Measurements from ENCODE around the gene TBX19.

The TBX19 gene

GRCh38 chr1:168360151-168361021 lies 79.7 kb downstream of the TBX19 start:
- DNase-seq (ENCODE audit: low spot score): no peak

GRCh38 chr1:168361252-168361651 lies 80.6 kb downstream of the TBX19 start:
- no peak for DNase-seq (ENCODE audit: low spot score)

- no peak for DNase-seq (ENCODE audit: low spot score)
Observed at GRCh38 chr1:168362991-168363390, 82.3 kb downstream of the TBX19 start.

Measured in iPS-NIHi11 (cell line).